Measurements from ENCODE around the gene ZDHHC1. TPM values are rescaled to one million over a fixed set of nuclear protein-coding genes. Genes with fewer than 3 reads are reported as not detected.

ZDHHC1 gene
- total RNA-seq, 1 donor from 2014 or later: 18.9 TPM

- no peak for TF ChIP-seq CTCF (IDR thresholded peaks at IDR 0.05)
- Histone ChIP-seq H3K36me3 (no peaks in the 10 kb centered on the region), H3K4me3 (no peak overlapping the region), H3K27ac (no peak overlapping the region), H3K27me3 (ENCODE audit: low read depth) (no peaks in the 10 kb centered on the region), H3K4me1 (peaks cover 45% of the 10 kb centered on the region), H3K9me3 (no peaks in the 10 kb centered on the region)
- DNase-seq (peak; percentile 48), ATAC-seq (no peak)
- intact Hi-C loops (cut with DNase I): no loop called here
These were observed 15.4 kb downstream of the ZDHHC1 start for GRCh38 chr16:67400901-67401300.

- Histone ChIP-seq H3K9me3 (no peaks in the 10 kb centered on the region), H3K4me1 (peaks cover 54% of the 10 kb centered on the region), H3K4me3 (no peak overlapping the region), H3K27ac (no peak overlapping the region), H3K36me3 (no peaks in the 10 kb centered on the region), H3K27me3 (ENCODE audit: low read depth) (no peaks in the 10 kb centered on the region)
- TF ChIP-seq CTCF (IDR thresholded peaks at IDR 0.05): no peak
- peak; percentile 33 for DNase-seq
- intact Hi-C loops (cut with DNase I): no loop called here
- no peak for ATAC-seq
These were observed 16.2 kb downstream of the ZDHHC1 start for GRCh38 chr16:67399749-67400704.

GRCh38 chr16:67399218-67399733 lies 17.0 kb downstream of the ZDHHC1 start:
- Histone ChIP-seq H3K27me3 (ENCODE audit: low read depth) (no peaks in the 10 kb centered on the region), H3K27ac (no peak overlapping the region), H3K36me3 (no peaks in the 10 kb centered on the region), H3K9me3 (no peaks in the 10 kb centered on the region), H3K4me3 (peak overlapping the region; percentile 33), H3K4me1 (peaks cover 51% of the 10 kb centered on the region)
- DNase-seq (peak; percentile 73), ATAC-seq (peak; percentile 67 to 71)
- intact Hi-C loops (cut with DNase I): no loop called here
- TF ChIP-seq CTCF (IDR thresholded peaks at IDR 0.05): peak; percentile 87

- TF ChIP-seq CTCF (IDR thresholded peaks at IDR 0.05): no peak
- H3K27me3 ChIP-seq (ENCODE audit: low read depth): no peaks in the 10 kb centered on the region
- peak overlapping the region; percentile 33 for H3K4me3 ChIP-seq
- H3K4me1 ChIP-seq: peaks cover 51% of the 10 kb centered on the region
- intact Hi-C loops (cut with DNase I): no loop called here
- ATAC-seq (no peak), DNase-seq (peak; percentile 41)
- H3K36me3 ChIP-seq: no peaks in the 10 kb centered on the region
- H3K27ac ChIP-seq: no peak overlapping the region
- no peaks in the 10 kb centered on the region for H3K9me3 ChIP-seq
These were observed 17.6 kb downstream of the ZDHHC1 start for GRCh38 chr16:67398546-67399217.

GRCh38 chr16:67397812-67398545 lies 18.3 kb downstream of the ZDHHC1 start:
- no peak for TF ChIP-seq CTCF (IDR thresholded peaks at IDR 0.05)
- peak overlapping the region; percentile 69 for H3K27ac ChIP-seq

More at GRCh38 chr16:67397812-67398545, 18.3 kb downstream of the ZDHHC1 start:
- intact Hi-C loops (cut with DNase I): no loop called here
- Histone ChIP-seq H3K27me3 (ENCODE audit: low read depth) (peaks cover 2% of the 10 kb centered on the region), H3K4me1 (peaks cover 53% of the 10 kb centered on the region), H3K9me3 (no peaks in the 10 kb centered on the region), H3K4me3 (no peak overlapping the region), H3K36me3 (no peaks in the 10 kb centered on the region)
- no peak for ATAC-seq
- DNase-seq: peak; percentile 39
